Measurements from ENCODE around the gene GRIK4.

GRIK4 gene

DNA sequence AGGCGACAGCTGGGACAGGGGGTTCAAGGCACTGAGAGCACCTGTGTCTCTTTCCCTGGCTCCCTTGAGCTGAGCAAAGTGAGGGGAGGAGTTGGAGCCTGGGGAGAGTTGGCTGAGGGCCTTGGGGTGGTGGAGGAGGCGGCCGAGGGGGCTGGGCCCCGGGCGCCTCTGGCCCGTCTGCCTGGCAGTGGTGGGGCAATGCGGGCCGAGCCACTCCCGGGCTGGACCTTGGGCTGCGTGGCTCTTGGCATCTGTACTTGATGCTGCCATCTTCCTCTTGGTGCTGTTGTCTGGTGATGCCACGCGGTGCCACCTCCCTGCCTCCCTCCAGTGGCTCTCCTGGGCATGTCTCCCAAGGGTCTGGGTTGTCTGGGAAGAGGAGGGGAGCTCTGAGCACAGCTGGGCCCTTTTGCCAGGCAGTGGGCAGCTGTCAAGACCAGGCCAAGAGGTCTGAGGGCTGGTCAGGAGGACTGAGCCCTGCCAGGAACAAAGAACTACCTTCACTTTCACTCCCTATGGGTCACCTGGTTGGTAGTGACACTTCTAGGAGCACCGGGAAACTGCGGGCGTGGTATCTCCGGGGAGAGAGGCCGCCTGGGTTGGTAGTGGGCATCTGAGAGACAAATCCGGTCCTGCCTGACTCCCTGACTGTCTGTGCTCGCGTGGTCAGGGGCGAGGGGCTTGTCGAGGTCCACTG lies 1.3 kb downstream of the GRIK4 start:
- Histone ChIP-seq H3K4me2 (ENCODE audit: low read length) (no peak overlapping the region), H3K9me2 (replicated peaks; ENCODE audit: control insufficient read depth, low read length) (no peaks in the 10 kb centered on the region), H3F3A (ENCODE audit: control insufficient read depth, insufficient read depth) (no peaks in the 10 kb centered on the region), H3K9me3 (ENCODE audit: control insufficient read depth, insufficient read depth, low read length) (no peaks in the 10 kb centered on the region), H3K4me3 (ENCODE audit: low read length) (no peak overlapping the region), H3K79me2 (ENCODE audit: control insufficient read depth, low read length) (no peaks in the 10 kb centered on the region), H4K20me1 (ENCODE audit: control insufficient read depth, insufficient read depth, low read depth, low read length) (no peaks in the 10 kb centered on the region), H3K4me1 (ENCODE audit: control insufficient read depth, low read length) (no peaks in the 10 kb centered on the region), H3K27me3 (ENCODE audit: control insufficient read depth, low read length) (no peaks in the 10 kb centered on the region), H3K36me3 (ENCODE audit: control insufficient read depth, low read length) (no peaks in the 10 kb centered on the region), H3K27ac (ENCODE audit: low read depth, low read length) (no peak overlapping the region)
- TF ChIP-seq EZH2phosphoT487 (IDR thresholded peaks at IDR 0.05; ENCODE audit: borderline replicate concordance, low read length), result no peak
- TF ChIP-seq, protein P1, sequence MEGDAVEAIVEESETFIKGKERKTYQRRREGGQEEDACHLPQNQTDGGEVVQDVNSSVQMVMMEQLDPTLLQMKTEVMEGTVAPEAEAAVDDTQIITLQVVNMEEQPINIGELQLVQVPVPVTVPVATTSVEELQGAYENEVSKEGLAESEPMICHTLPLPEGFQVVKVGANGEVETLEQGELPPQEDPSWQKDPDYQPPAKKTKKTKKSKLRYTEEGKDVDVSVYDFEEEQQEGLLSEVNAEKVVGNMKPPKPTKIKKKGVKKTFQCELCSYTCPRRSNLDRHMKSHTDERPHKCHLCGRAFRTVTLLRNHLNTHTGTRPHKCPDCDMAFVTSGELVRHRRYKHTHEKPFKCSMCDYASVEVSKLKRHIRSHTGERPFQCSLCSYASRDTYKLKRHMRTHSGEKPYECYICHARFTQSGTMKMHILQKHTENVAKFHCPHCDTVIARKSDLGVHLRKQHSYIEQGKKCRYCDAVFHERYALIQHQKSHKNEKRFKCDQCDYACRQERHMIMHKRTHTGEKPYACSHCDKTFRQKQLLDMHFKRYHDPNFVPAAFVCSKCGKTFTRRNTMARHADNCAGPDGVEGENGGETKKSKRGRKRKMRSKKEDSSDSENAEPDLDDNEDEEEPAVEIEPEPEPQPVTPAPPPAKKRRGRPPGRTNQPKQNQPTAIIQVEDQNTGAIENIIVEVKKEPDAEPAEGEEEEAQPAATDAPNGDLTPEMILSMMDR (IDR thresholded peaks at IDR 0.05; ENCODE audit: low read depth, low read length, poor library complexity, severe bottlenecking), result no peak

DNA sequence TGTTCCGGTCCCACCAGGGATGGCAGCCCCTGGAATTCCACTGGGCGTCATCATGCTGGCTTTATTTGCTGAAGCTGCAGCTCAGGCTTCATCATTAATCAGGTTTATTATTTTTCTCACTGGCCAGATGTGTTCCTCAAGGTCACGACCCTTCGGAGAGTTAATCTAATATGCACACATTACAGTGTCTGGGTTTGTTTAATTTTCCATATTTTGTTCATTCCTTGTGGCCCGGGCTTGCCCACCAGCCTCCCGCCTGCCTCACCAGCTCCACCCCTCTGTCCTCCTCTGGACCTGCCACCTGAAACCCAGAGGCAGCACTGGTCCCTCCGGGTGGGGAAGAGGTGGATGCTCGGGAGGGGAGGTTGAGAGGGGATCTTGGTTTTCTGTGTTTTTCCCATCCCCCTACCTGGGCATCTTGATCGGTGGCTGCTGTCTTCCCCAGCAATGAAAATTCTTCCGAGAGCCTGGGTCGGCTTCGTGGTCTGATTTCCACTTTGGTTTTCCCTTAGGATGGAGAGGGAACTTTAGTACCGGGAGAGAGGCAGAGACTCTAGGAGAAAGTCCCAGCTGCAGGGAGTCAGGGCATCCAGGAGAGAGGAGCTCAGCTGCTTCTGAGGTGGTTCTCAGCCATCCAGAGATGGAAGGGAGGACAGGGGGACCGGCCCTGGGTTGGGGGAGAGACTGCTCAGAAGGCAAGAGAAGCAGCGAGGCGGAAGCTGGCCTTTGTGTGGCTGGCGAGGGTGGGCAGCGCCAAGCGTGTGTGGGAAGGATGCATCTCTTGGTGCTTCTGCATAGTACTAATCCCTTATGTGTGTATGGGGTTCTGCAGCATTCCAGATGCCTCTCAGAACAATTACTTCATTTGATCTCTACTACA lies 2.1 kb downstream of the GRIK4 start:
- no peaks in the 10 kb centered on the region for H3K79me2 ChIP-seq (ENCODE audit: control insufficient read depth, low read length)
- no peaks in the 10 kb centered on the region for H3K4me1 ChIP-seq (ENCODE audit: control insufficient read depth, low read length)
- H3K36me3 ChIP-seq (ENCODE audit: control insufficient read depth, low read length), result no peaks in the 10 kb centered on the region
- H3K27ac ChIP-seq (ENCODE audit: low read depth, low read length), result no peak overlapping the region
- no peaks in the 10 kb centered on the region for H3K9me2 ChIP-seq (replicated peaks; ENCODE audit: control insufficient read depth, low read length)
- H3K9me3 ChIP-seq (ENCODE audit: control insufficient read depth, insufficient read depth, low read length), result no peaks in the 10 kb centered on the region
- TF ChIP-seq, protein P1 (IDR thresholded peaks at IDR 0.05; ENCODE audit: low read depth, low read length, poor library complexity, severe bottlenecking), result no peak
- TF ChIP-seq EZH2phosphoT487 (IDR thresholded peaks at IDR 0.05; ENCODE audit: borderline replicate concordance, low read length), result no peak
- H3K27me3 ChIP-seq (ENCODE audit: control insufficient read depth, low read length), result no peaks in the 10 kb centered on the region
- H4K20me1 ChIP-seq (ENCODE audit: control insufficient read depth, insufficient read depth, low read depth, low read length), result no peaks in the 10 kb centered on the region
- no peak overlapping the region for H3K4me2 ChIP-seq (ENCODE audit: low read length)
- H3K4me3 ChIP-seq (ENCODE audit: low read length), result no peak overlapping the region
- H3F3A ChIP-seq (ENCODE audit: control insufficient read depth, insufficient read depth), result no peaks in the 10 kb centered on the region

DNA sequence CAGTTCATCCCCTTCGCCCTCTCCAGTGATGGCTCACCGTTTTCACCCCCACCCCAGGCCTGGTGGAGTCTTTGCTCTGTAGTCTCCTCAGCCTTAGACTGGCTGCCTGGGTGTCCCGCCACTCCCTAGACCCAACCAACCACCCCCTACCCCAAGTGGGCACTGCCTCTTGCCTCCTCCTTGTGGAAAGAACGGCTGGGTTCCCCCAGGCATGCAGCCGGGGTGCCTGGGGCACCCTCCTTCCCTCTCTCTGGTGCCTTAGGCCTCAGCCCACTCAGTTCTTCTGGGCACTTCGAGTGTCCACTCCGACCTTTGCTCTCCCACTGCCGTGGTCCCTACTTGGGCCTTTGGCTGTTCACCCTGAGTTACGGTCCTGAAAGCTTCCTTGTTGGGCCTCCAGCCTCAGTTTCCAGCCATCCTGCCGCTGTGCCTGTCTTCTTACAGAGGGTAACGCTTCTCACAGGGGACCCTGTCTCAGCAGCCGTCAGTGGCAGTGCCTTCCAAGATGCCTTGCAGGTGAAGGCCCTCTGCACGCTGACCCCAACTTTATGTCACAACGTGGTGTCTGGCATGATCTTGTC lies 3.1 kb downstream of the GRIK4 start:
- Histone ChIP-seq H3K4me1 (ENCODE audit: control insufficient read depth, low read length) (no peaks in the 10 kb centered on the region), H3K27ac (ENCODE audit: low read depth, low read length) (no peak overlapping the region), H3K4me2 (ENCODE audit: low read length) (no peak overlapping the region), H3K36me3 (ENCODE audit: control insufficient read depth, low read length) (no peaks in the 10 kb centered on the region), H3K27me3 (ENCODE audit: control insufficient read depth, low read length) (no peaks in the 10 kb centered on the region), H3K4me3 (ENCODE audit: low read length) (no peak overlapping the region), H4K20me1 (ENCODE audit: control insufficient read depth, insufficient read depth, low read depth, low read length) (no peaks in the 10 kb centered on the region), H3F3A (ENCODE audit: control insufficient read depth, insufficient read depth) (no peaks in the 10 kb centered on the region), H3K9me2 (replicated peaks; ENCODE audit: control insufficient read depth, low read length) (no peaks in the 10 kb centered on the region), H3K9me3 (ENCODE audit: control insufficient read depth, insufficient read depth, low read length) (no peaks in the 10 kb centered on the region), H3K79me2 (ENCODE audit: control insufficient read depth, low read length) (no peaks in the 10 kb centered on the region)
- no peak for TF ChIP-seq EZH2phosphoT487 (IDR thresholded peaks at IDR 0.05; ENCODE audit: borderline replicate concordance, low read length)
- TF ChIP-seq, protein P1 (IDR thresholded peaks at IDR 0.05; ENCODE audit: low read depth, low read length, poor library complexity, severe bottlenecking), result no peak

Measured in DOHH2 (cell line).